ENCODE results near the gene B4GALNT2. TPM values are rescaled to one million over a fixed set of nuclear protein-coding genes. Genes with fewer than 3 reads are reported as not detected.

Gene B4GALNT2
- polyA plus RNA-seq, 1 donor from 2014 or later: not detected

DNA sequence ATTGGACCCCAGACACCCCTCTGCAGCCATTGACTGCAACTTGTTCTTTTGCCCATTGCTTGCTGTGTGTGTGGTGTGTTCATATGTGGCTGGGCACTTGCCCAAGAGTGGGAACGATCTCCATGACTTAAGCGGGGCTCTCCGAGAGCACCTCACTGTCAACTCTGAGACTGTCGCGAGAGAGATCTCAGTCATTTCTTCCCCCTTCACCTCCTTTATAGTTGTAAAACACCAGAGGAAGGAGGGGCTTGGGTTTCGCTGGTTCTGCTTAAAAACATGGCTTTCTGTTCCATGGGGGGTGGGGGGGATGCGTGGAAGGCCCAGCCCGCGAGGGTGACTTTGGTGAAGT is 90.6 kb downstream of the B4GALNT2 start:
- no peak overlapping the region for H3K9ac ChIP-seq (ENCODE audit: low read length)
- H3K4me3 ChIP-seq (ENCODE audit: low read length): no peak overlapping the region
- no peak overlapping the region for H3K27ac ChIP-seq (ENCODE audit: low read length)
- TF ChIP-seq SMC3 (conservative IDR thresholded peaks at IDR 0.05; ENCODE audit: poor library complexity) (no peak), POLR2AphosphoS5 (IDR thresholded peaks at IDR 0.05) (no peak), CTCF (IDR thresholded peaks at IDR 0.05; ENCODE audit: poor library complexity, severe bottlenecking) (no peak), EZH2 (IDR thresholded peaks at IDR 0.05; ENCODE audit: borderline replicate concordance, insufficient read depth, low read length, poor library complexity, severe bottlenecking) (no peak)
- TF ChIP-seq, protein P1, sequence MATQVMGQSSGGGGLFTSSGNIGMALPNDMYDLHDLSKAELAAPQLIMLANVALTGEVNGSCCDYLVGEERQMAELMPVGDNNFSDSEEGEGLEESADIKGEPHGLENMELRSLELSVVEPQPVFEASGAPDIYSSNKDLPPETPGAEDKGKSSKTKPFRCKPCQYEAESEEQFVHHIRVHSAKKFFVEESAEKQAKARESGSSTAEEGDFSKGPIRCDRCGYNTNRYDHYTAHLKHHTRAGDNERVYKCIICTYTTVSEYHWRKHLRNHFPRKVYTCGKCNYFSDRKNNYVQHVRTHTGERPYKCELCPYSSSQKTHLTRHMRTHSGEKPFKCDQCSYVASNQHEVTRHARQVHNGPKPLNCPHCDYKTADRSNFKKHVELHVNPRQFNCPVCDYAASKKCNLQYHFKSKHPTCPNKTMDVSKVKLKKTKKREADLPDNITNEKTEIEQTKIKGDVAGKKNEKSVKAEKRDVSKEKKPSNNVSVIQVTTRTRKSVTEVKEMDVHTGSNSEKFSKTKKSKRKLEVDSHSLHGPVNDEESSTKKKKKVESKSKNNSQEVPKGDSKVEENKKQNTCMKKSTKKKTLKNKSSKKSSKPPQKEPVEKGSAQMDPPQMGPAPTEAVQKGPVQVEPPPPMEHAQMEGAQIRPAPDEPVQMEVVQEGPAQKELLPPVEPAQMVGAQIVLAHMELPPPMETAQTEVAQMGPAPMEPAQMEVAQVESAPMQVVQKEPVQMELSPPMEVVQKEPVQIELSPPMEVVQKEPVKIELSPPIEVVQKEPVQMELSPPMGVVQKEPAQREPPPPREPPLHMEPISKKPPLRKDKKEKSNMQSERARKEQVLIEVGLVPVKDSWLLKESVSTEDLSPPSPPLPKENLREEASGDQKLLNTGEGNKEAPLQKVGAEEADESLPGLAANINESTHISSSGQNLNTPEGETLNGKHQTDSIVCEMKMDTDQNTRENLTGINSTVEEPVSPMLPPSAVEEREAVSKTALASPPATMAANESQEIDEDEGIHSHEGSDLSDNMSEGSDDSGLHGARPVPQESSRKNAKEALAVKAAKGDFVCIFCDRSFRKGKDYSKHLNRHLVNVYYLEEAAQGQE (IDR thresholded peaks at IDR 0.05; ENCODE audit: borderline replicate concordance): no peak
- no peaks in the 10 kb centered on the region for H3K9me2 ChIP-seq (ENCODE audit: insufficient read depth, low read length)
- H3F3A ChIP-seq (ENCODE audit: insufficient read depth, low read length, poor library complexity, severe bottlenecking): no peaks in the 10 kb centered on the region
- no peaks in the 10 kb centered on the region for H3K79me2 ChIP-seq (replicated peaks; ENCODE audit: insufficient read depth, low read length)
- H3K4me2 ChIP-seq (ENCODE audit: low read length): no peak overlapping the region
- H2AFZ ChIP-seq (ENCODE audit: low read depth, low read length): no peak overlapping the region
- H3K9me3 ChIP-seq (ENCODE audit: low read length): no peaks in the 10 kb centered on the region
- no peaks in the 10 kb centered on the region for H3K36me3 ChIP-seq (ENCODE audit: insufficient read depth, low read length)
- peaks cover 64% of the 10 kb centered on the region for H3K27me3 ChIP-seq (ENCODE audit: insufficient read depth, low read depth, low read length)
- no peaks in the 10 kb centered on the region for H4K20me1 ChIP-seq (ENCODE audit: insufficient read depth)

GRCh38 chr17:49223517-49224197 is 91.1 kb downstream of the B4GALNT2 start:
- H3K36me3 ChIP-seq (ENCODE audit: insufficient read depth, low read length): no peaks in the 10 kb centered on the region
- no peak overlapping the region for H2AFZ ChIP-seq (ENCODE audit: low read depth, low read length)
- TF ChIP-seq SMC3 (conservative IDR thresholded peaks at IDR 0.05; ENCODE audit: poor library complexity) (peak; percentile 53), RAD21 (conservative IDR thresholded peaks at IDR 0.05) (peak; percentile 38), MXI1 (conservative IDR thresholded peaks at IDR 0.05; ENCODE audit: poor library complexity, severe bottlenecking) (no peak), EZH2 (IDR thresholded peaks at IDR 0.05; ENCODE audit: borderline replicate concordance, insufficient read depth, low read length, poor library complexity, severe bottlenecking) (no peak), TAF1 (IDR thresholded peaks at IDR 0.05; ENCODE audit: low read depth) (no peak), CTCF (IDR thresholded peaks at IDR 0.05; ENCODE audit: poor library complexity, severe bottlenecking) (peak; percentile 66), POLR2AphosphoS5 (IDR thresholded peaks at IDR 0.05) (no peak), EP300 (conservative IDR thresholded peaks at IDR 0.05; ENCODE audit: poor library complexity, severe bottlenecking) (no peak)
- TF ChIP-seq, protein P1 (IDR thresholded peaks at IDR 0.05; ENCODE audit: borderline replicate concordance): no peak
- no peaks in the 10 kb centered on the region for H3F3A ChIP-seq (ENCODE audit: insufficient read depth, low read length, poor library complexity, severe bottlenecking)
- H3K27me3 ChIP-seq (ENCODE audit: insufficient read depth, low read depth, low read length): peaks cover 66% of the 10 kb centered on the region
- H3K4me2 ChIP-seq (ENCODE audit: low read length): no peak overlapping the region
- H3K9ac ChIP-seq (ENCODE audit: low read length): no peak overlapping the region
- H3K4me3 ChIP-seq (ENCODE audit: low read length): peak overlapping the region; percentile 56
- no peaks in the 10 kb centered on the region for H4K20me1 ChIP-seq (ENCODE audit: insufficient read depth)
- H3K9me2 ChIP-seq (ENCODE audit: insufficient read depth, low read length): no peaks in the 10 kb centered on the region
- no peaks in the 10 kb centered on the region for H3K9me3 ChIP-seq (ENCODE audit: low read length)
- no peak overlapping the region for H3K27ac ChIP-seq (ENCODE audit: low read length)
- H3K79me2 ChIP-seq (replicated peaks; ENCODE audit: insufficient read depth, low read length): no peaks in the 10 kb centered on the region
